Activated CD4-positive, alpha-beta T cell treated with anti-CD3 and anti-CD28 coated beads for 48 hours (primary cell): ENCODE measurements around the gene MOSPD3.
"Not testable (repeated sequence)": the region's sequence is repeated elsewhere in the genome, so short reads cannot be mapped to it uniquely, and the experiment has no call there.

Experiments used
- DNase-seq: peaks from one replicate; pipeline ENCODE4 v3.0.0-alpha.2; 2020

Gene MOSPD3

GRCh38 chr7:100611983-100612729 is at the start of gene MOSPD3:
Gene MOSPD3, plus strand, starts transcription at chr7:100612540. Its CDS starts 252 bp downstream, at chr7:100612792.
- peak; percentile 99 for DNase-seq

- no peak for DNase-seq
These were observed 49.2 kb upstream of the MOSPD3 start for GRCh38 chr7:100563100-100563564.

- DNase-seq = peak; percentile 90
These were observed 48.4 kb upstream of the MOSPD3 start for GRCh38 chr7:100563809-100564400.

GRCh38 chr7:100564405-100564804 is 47.9 kb upstream of the MOSPD3 start:
- DNase-seq = not testable (repeated sequence)

GRCh38 chr7:100565133-100565571 is 47.2 kb upstream of the MOSPD3 start:
- no peak for DNase-seq

- no peak for DNase-seq
These were observed 46.3 kb upstream of the MOSPD3 start for GRCh38 chr7:100566018-100566531.

- no peak for DNase-seq
These were observed 45.2 kb upstream of the MOSPD3 start for GRCh38 chr7:100567031-100567730.

- no peak for DNase-seq
These were observed 44.6 kb upstream of the MOSPD3 start for GRCh38 chr7:100567751-100568175.

- no peak for DNase-seq
These were observed 44.0 kb upstream of the MOSPD3 start for GRCh38 chr7:100568176-100568895.

- DNase-seq = peak; percentile 69
These were observed 43.2 kb upstream of the MOSPD3 start for GRCh38 chr7:100568896-100569844.

- DNase-seq = no peak
These were observed 41.1 kb upstream of the MOSPD3 start for GRCh38 chr7:100570954-100571828.

GRCh38 chr7:100571829-100572116 is 40.6 kb upstream of the MOSPD3 start:
- DNase-seq = no peak

- DNase-seq = no peak
These were observed 39.9 kb upstream of the MOSPD3 start for GRCh38 chr7:100572281-100572948.

GRCh38 chr7:100572949-100573675 is 39.2 kb upstream of the MOSPD3 start:
- no peak for DNase-seq

- no peak for DNase-seq
These were observed 38.5 kb upstream of the MOSPD3 start, which contains the start of gene SAP25 for GRCh38 chr7:100573691-100574361. Gene SAP25, minus strand, starts transcription at chr7:100573900. Its CDS starts 158 bp downstream, at chr7:100573742.

- DNase-seq = no peak
These were observed 37.8 kb upstream of the MOSPD3 start for GRCh38 chr7:100574362-100575205.

GRCh38 chr7:100575206-100575631 is 37.1 kb upstream of the MOSPD3 start:
- DNase-seq = no peak
